ENCODE results near the gene GGACT. TPM values are rescaled to one million over a fixed set of nuclear protein-coding genes. Genes with fewer than 3 reads are reported as not detected.

Gene GGACT
- total and polyA plus RNA-seq, 2 of the 8 experiments (the other 6 are each of a cell fraction or from before 2014, with no cell fraction given) = 1.1 to 1.5 TPM

GRCh38 chr13:100526318-100527000 is 62.1 kb downstream of the GGACT start:
- Histone ChIP-seq H3K79me2 (ENCODE audit: control insufficient read depth in 1 of 2, insufficient read depth in 2 of 2, low read length in 2 of 2) (no peaks in the 10 kb centered on the region), H3K9ac (replicated peaks in 1 of 4; ENCODE audit: extremely low read depth in 1 of 4, low read depth in 3 of 4, low read length in 3 of 4) (no peak overlapping the region), H2BK12ac (ENCODE audit: low read depth, low read length) (no peak overlapping the region), H2BK15ac (ENCODE audit: low read length) (no peak overlapping the region), H4K91ac (replicated peaks; ENCODE audit: insufficient read length, low read length) (no peak overlapping the region), H3K23me2 (ENCODE audit: low read depth, low read length) (no peaks in the 10 kb centered on the region), H3K14ac (ENCODE audit: insufficient read length) (no peak overlapping the region), H3K56ac (replicated peaks; ENCODE audit: insufficient read length, low read depth, low read length) (no peak overlapping the region), H3K79me1 (ENCODE audit: low read depth, low read length) (no peaks in the 10 kb centered on the region), H3K9me3 (ENCODE audit: insufficient read depth in 2 of 2, low read depth in 1 of 2, low read length in 1 of 2) (no peaks in the 10 kb centered on the region), H4K5ac (ENCODE audit: insufficient read length, low read depth, low read length) (no peak overlapping the region), H3K18ac (ENCODE audit: extremely low read depth, low read length) (0 out of 2 replicates have a peak overlapping the region, but pooled peaks have one; percentile 38), H2BK20ac (ENCODE audit: low read length) (0 out of 2 replicates have a peak overlapping the region, but pooled peaks have one; percentile 3), H3K23ac (ENCODE audit: insufficient read length) (no peak overlapping the region), H3K4me3 (ENCODE audit: extremely low read depth in 1 of 4, insufficient read depth in 2 of 4, low read depth in 3 of 4, low read length in 4 of 4) (no peak overlapping the region), H4K20me1 (replicated peaks in 1 of 2; ENCODE audit: control insufficient read depth in 1 of 2, insufficient read depth in 2 of 2, low read length in 2 of 2) (no peaks in the 10 kb centered on the region), H2BK5ac (ENCODE audit: low read depth, low read length) (no peak overlapping the region), H3K27me3 (replicated peaks in 1 of 4; ENCODE audit: control insufficient read depth in 3 of 4, extremely low read depth in 1 of 4, insufficient read depth in 3 of 4, low read length in 3 of 4) (no peaks in the 10 kb centered on the region), H3K4me1 (replicated peaks in 1 of 4; ENCODE audit: control insufficient read depth in 3 of 4, insufficient read depth in 4 of 4, low read length in 3 of 4) (peaks cover 6 to 17% (median 13%) of the 10 kb centered on the region in 4 experiments), H3K36me3 (ENCODE audit: control insufficient read depth in 2 of 4, insufficient read depth in 4 of 4, low read length in 3 of 4) (peaks cover 0 to 4% (median 0%) of the 10 kb centered on the region in 4 experiments; a peak in 1 of 8 replicates), H3K4ac (replicated peaks; ENCODE audit: insufficient read length, low read depth, low read length) (no peak overlapping the region), H4K8ac (ENCODE audit: extremely low read depth, insufficient read depth, low read length) (no peak overlapping the region), H2BK120ac (replicated peaks; ENCODE audit: low read depth, low read length) (no peak overlapping the region), H2AK5ac (ENCODE audit: low read depth, low read length) (no peak overlapping the region), H3K27ac (ENCODE audit: low read depth, low read length) (no peak overlapping the region), H2AFZ (ENCODE audit: low read length) (no peak overlapping the region), H3K4me2 (ENCODE audit: insufficient read depth in 1 of 2, low read depth in 2 of 2, low read length in 2 of 2) (no peak overlapping the region)
- no peak for TF ChIP-seq SUZ12 (IDR thresholded peaks at IDR 0.05; ENCODE audit: low read length)
- TF ChIP-seq RAD21 (IDR thresholded peaks at IDR 0.05 in 1 of 2, conservative IDR thresholded peaks at IDR 0.05 in 1 of 2; ENCODE audit: low read depth in 2 of 2, low read length in 2 of 2) = 0 out of 4 replicates have a peak, but pooled peaks of 1 of the 2 experiments have one; percentile 3
- WGBS, 2 experiments (ENCODE audit: extremely low coverage in 1 of 2, insufficient coverage in 1 of 2, insufficient read length in 1 of 2, insufficient replicate concordance in 2 of 2, low coverage in 1 of 2, low lambda C conversion rate in 2 of 2, missing lambda C conversion rate in 1 of 2) = 91% methylated on average over 27 of the region's 27 CpGs; no CpG with 5 or more reads in 1 of the 2 experiments
- ChIA-PET POLR2A (ENCODE audit: partially characterized antibody) (no interaction called here), CTCF (ENCODE audit: partially characterized antibody) (interaction anchor here (0.7 to 1.8 kb wide), 12 partner anchors 9 to 898 kb away, joined by 3 to 4 read pairs (median 3); no protein-coding TSS in a partner anchor)
- FAIRE-seq (no peak), DNase-seq (ENCODE audit: low read depth in 1 of 2, low spot score in 2 of 2) (no peak)

Measured in H1 (cell line).